Liver (tissue), 9 donors: Measurements from ENCODE around the gene TBC1D14. TPM values are rescaled to one million over a fixed set of nuclear protein-coding genes. Genes with fewer than 3 reads are reported as not detected.
"Not testable (repeated sequence)": the region's sequence is repeated elsewhere in the genome, so short reads cannot be mapped to it uniquely, and the experiment has no call there.

Experiments used
- DNase-seq: peaks from one replicate; pipeline ENCODE4 v3.0.0-alpha.2; 2017; ENCODE audit warnings: low spot score
- H3K27ac ChIP-seq, 2 donors: one replicate each; pipeline ENCODE4 v1.7.0; 2013; ENCODE audit warnings: inconsistent platforms in 2 of 2, low read length in 2 of 2, control low read depth in 1 of 2, low read depth in 1 of 2, mild to moderate bottlenecking in 1 of 2
- H3K27me3 ChIP-seq, 4 donors: one replicate each; pipeline versions ENCODE4 v1.6.1 to v1.7.0; 2013; ENCODE audit warnings: low read length in 3 of 4, inconsistent platforms in 1 of 4, mild to moderate bottlenecking in 1 of 4, moderate library complexity in 1 of 4; ENCODE audit not compliant: control insufficient read depth in 4 of 4, insufficient read depth in 4 of 4
- H3K36me3 ChIP-seq, 4 donors: one replicate each; pipeline versions ENCODE4 v1.6.1 to v1.7.0; 2013; ENCODE audit warnings: low read length in 3 of 4, mild to moderate bottlenecking in 3 of 4, low read depth in 1 of 4, moderate library complexity in 1 of 4; ENCODE audit not compliant: control insufficient read depth in 4 of 4, insufficient read depth in 3 of 4
- H3K4me1 ChIP-seq, 4 donors: one replicate each; pipeline versions ENCODE4 v1.6.1 to v1.7.0; 2013; ENCODE audit warnings: low read length in 3 of 4, mild to moderate bottlenecking in 3 of 4, moderate library complexity in 1 of 4; ENCODE audit not compliant: control insufficient read depth in 4 of 4, insufficient read depth in 4 of 4
- H3K4me3 ChIP-seq, 3 donors: one replicate each; pipeline versions ENCODE4 v1.6.1 to v1.7.0; 2013; ENCODE audit warnings: low read length in 3 of 3, control low read depth in 1 of 3, low read depth in 1 of 3, mild to moderate bottlenecking in 1 of 3
- H3K9ac ChIP-seq, 2 donors: one replicate each; pipeline ENCODE4 v1.7.0; 2013; ENCODE audit warnings: low read length in 2 of 2, mild to moderate bottlenecking in 2 of 2, moderate library complexity in 2 of 2, control low read depth in 1 of 2, low read depth in 1 of 2
- H3K9me3 ChIP-seq, 4 donors: one replicate each; pipeline versions ENCODE4 v1.6.1 to v1.7.0; 2013; ENCODE audit warnings: low read length in 3 of 4; ENCODE audit not compliant: control insufficient read depth in 4 of 4
- EGR1 ChIP-seq, 2 donors: IDR thresholded peaks; 2 replicates each; pipeline ENCODE4 v1.6.1; 2016 to 2018; ENCODE audit warnings: antibody characterized with exemption in 2 of 2, low read depth in 2 of 2
- FOXA1 ChIP-seq: IDR thresholded peaks from 2 replicates; pipeline ENCODE4 v1.6.1; 2016; ENCODE audit warnings: antibody characterized with exemption
- FOXA2 ChIP-seq: IDR thresholded peaks from 2 replicates; pipeline ENCODE4 v1.6.1; 2016; ENCODE audit warnings: antibody characterized with exemption
- GABPA ChIP-seq, 2 donors: IDR thresholded peaks in 1 of 2; conservative IDR thresholded peaks in 1 of 2; 2 replicates each; pipeline ENCODE4 v1.6.1; 2016; ENCODE audit warnings: antibody characterized with exemption in 2 of 2, mild to moderate bottlenecking in 1 of 2, moderate library complexity in 1 of 2
- HNF4A ChIP-seq, 2 donors: conservative IDR thresholded peaks; 2 replicates each; pipeline ENCODE4 v1.6.1; 2016; ENCODE audit warnings: antibody characterized with exemption in 2 of 2, mild to moderate bottlenecking in 2 of 2
- JUND ChIP-seq, 2 donors: IDR thresholded peaks; 2 replicates each; pipeline ENCODE4 v1.6.1; 2016; ENCODE audit warnings: antibody characterized with exemption in 2 of 2
- NR2F2 ChIP-seq: IDR thresholded peaks from 2 replicates; pipeline ENCODE4 v1.6.1; 2016; ENCODE audit warnings: antibody characterized with exemption
- RAD21 ChIP-seq, 2 donors: IDR thresholded peaks; 2 replicates each; pipeline ENCODE4 v1.6.1; 2016; ENCODE audit warnings: antibody characterized with exemption in 2 of 2, mild to moderate bottlenecking in 2 of 2
- RXRA ChIP-seq, 2 donors: IDR thresholded peaks; 2 replicates each; pipeline ENCODE4 v1.6.1; 2017 to 2018; ENCODE audit warnings: antibody characterized with exemption in 2 of 2, mild to moderate bottlenecking in 1 of 2
- SP1 ChIP-seq: IDR thresholded peaks from 2 replicates; pipeline ENCODE4 v1.6.1; 2018; ENCODE audit warnings: antibody characterized with exemption, mild to moderate bottlenecking
- TAF1 ChIP-seq: conservative IDR thresholded peaks from 2 replicates; pipeline ENCODE4 v1.6.1; 2016; ENCODE audit warnings: antibody characterized with exemption, mild to moderate bottlenecking
- WGBS: extraction: QIAGEN DNeasy Blood & Tissue Kit; methylation state at CpG from one replicate; pipeline ENCODE4 v1.1.7; 2013; 5-methylcytosine and 5-hydroxymethylcytosine counted together
- polyA plus RNA-seq, 2 donors: library from polyadenylated mRNA; stranded (reverse) in 1 of 2; unstranded in 1 of 2; fragments of 200-250 nt in 1 of 2; fragments of >200 nt in 1 of 2; fragmentation: Nextera tagmentation in 1 of 2; extraction: Ambion mirVana in 1 of 2; gene quantifications; one replicate each; pipeline versions ENCODE4 v1.2.1 to v1.2.3, GENCODE V29; 2013 to 2015
- total RNA-seq, 2 donors: library from RNA; depleted of rRNA; stranded (reverse); fragments of >200 nt; gene quantifications; one replicate each; pipeline ENCODE4 v1.2.3, GENCODE V29; 2014
- TF ChIP-seq, protein P1 (sequence below): IDR thresholded peaks from 2 replicates; pipeline ENCODE4 v1.6.1; 2016; ENCODE audit warnings: antibody characterized with exemption, mild to moderate bottlenecking
- TF ChIP-seq, protein P2 (sequence below): IDR thresholded peaks from 2 replicates; pipeline ENCODE4 v1.6.1; 2016; ENCODE audit warnings: antibody characterized with exemption
- TF ChIP-seq, protein P3 (sequence below): fragments of 150-350 bp; IDR thresholded peaks from 2 replicates; pipeline ENCODE4 v1.5.1; 2017; ENCODE audit warnings: improper control_type of control experiment, low read depth, low read length; ENCODE audit not compliant: missing input control
- donor health status: healthy.
- donor health status: healthy.
- donor health status: healthy.
- donor health status: healthy.
- donor health status: healthy.

Gene TBC1D14
- total and polyA plus RNA-seq, 4 donors: 10.0 to 45.2 (median 22.7) TPM

DNA sequence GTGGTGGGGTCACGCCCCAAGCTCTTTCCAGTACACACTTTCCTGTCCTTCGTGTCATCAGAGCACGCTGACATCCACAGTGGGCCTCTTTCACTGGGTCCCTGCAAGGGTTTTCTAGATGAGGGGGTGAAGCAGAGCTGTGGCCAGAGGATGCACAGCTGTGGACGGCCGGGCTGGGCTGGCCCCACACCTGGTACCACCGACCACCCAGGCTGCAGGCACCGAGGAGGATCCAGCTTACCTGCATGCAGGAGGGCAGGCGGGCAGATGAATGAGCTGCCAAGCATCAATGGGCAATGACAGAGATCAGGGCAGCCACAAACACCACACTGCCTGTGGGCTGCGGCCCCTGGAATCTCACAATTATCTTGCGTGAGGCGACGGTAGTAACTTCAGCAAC, 167.7 kb downstream of the TBC1D14 start:
- no peaks in the 10 kb centered on the region for H3K36me3 ChIP-seq
- TF ChIP-seq JUND (IDR thresholded peaks at IDR 0.05) (no peak), TAF1 (no peak), HNF4A (conservative IDR thresholded peaks at IDR 0.05) (no peak), GABPA (IDR thresholded peaks at IDR 0.05 in 1 of 2, conservative IDR thresholded peaks at IDR 0.05 in 1 of 2) (no peak), FOXA1 (no peak), RAD21 (IDR thresholded peaks at IDR 0.05) (no peak), SP1 (no peak)
- TF ChIP-seq, protein P1, sequence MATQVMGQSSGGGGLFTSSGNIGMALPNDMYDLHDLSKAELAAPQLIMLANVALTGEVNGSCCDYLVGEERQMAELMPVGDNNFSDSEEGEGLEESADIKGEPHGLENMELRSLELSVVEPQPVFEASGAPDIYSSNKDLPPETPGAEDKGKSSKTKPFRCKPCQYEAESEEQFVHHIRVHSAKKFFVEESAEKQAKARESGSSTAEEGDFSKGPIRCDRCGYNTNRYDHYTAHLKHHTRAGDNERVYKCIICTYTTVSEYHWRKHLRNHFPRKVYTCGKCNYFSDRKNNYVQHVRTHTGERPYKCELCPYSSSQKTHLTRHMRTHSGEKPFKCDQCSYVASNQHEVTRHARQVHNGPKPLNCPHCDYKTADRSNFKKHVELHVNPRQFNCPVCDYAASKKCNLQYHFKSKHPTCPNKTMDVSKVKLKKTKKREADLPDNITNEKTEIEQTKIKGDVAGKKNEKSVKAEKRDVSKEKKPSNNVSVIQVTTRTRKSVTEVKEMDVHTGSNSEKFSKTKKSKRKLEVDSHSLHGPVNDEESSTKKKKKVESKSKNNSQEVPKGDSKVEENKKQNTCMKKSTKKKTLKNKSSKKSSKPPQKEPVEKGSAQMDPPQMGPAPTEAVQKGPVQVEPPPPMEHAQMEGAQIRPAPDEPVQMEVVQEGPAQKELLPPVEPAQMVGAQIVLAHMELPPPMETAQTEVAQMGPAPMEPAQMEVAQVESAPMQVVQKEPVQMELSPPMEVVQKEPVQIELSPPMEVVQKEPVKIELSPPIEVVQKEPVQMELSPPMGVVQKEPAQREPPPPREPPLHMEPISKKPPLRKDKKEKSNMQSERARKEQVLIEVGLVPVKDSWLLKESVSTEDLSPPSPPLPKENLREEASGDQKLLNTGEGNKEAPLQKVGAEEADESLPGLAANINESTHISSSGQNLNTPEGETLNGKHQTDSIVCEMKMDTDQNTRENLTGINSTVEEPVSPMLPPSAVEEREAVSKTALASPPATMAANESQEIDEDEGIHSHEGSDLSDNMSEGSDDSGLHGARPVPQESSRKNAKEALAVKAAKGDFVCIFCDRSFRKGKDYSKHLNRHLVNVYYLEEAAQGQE: no peak
- DNase-seq: no peak
- H3K4me1 ChIP-seq: peaks cover 0 to 5% (median 0%) of the 10 kb centered on the region in 4 donors
- H3K4me3 ChIP-seq: no peak overlapping the region
- no peak overlapping the region for H3K9ac ChIP-seq
- 93% methylated on average over 12 of the region's 12 CpGs for WGBS
- no peaks in the 10 kb centered on the region for H3K9me3 ChIP-seq
- H3K27ac ChIP-seq: no peak overlapping the region
- H3K27me3 ChIP-seq: no peaks in the 10 kb centered on the region

DNA sequence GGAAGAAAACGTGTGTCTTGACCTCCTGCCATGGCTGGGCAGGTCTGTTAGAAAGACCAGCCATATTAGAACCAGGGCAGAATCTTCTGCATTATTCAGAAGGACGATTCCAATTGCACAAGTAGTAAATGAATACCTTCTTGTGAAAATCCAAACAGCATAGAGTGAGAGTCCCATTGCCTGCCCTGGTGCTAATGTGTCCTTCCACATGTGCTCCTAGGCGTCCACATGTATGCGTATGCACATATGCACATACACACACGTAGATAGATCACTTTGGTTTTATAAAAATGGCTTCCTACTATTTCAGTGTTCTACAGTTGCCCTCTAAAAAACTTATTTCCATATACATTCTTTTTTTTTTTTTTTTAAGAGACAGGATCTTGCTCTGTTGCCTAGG, 168.4 kb downstream of the TBC1D14 start:
- peaks cover 0 to 5% (median 0%) of the 10 kb centered on the region in 4 donors for H3K4me1 ChIP-seq
- WGBS: 86% methylated on average over 5 of the region's 5 CpGs
- no peak for DNase-seq
- H3K27ac ChIP-seq: no peak overlapping the region
- no peaks in the 10 kb centered on the region for H3K36me3 ChIP-seq
- no peak overlapping the region for H3K9ac ChIP-seq
- no peak overlapping the region for H3K4me3 ChIP-seq
- no peaks in the 10 kb centered on the region for H3K9me3 ChIP-seq
- TF ChIP-seq, protein P2, sequence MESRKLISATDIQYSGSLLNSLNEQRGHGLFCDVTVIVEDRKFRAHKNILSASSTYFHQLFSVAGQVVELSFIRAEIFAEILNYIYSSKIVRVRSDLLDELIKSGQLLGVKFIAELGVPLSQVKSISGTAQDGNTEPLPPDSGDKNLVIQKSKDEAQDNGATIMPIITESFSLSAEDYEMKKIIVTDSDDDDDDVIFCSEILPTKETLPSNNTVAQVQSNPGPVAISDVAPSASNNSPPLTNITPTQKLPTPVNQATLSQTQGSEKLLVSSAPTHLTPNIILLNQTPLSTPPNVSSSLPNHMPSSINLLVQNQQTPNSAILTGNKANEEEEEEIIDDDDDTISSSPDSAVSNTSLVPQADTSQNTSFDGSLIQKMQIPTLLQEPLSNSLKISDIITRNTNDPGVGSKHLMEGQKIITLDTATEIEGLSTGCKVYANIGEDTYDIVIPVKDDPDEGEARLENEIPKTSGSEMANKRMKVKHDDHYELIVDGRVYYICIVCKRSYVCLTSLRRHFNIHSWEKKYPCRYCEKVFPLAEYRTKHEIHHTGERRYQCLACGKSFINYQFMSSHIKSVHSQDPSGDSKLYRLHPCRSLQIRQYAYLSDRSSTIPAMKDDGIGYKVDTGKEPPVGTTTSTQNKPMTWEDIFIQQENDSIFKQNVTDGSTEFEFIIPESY: no peak
- TF ChIP-seq TAF1 (no peak), EGR1 (IDR thresholded peaks at IDR 0.05; ENCODE audit: low read depth in 2 of 2) (no peak), FOXA1 (no peak), RXRA (IDR thresholded peaks at IDR 0.05) (no peak), NR2F2 (no peak), FOXA2 (no peak)
- TF ChIP-seq, protein P3, sequence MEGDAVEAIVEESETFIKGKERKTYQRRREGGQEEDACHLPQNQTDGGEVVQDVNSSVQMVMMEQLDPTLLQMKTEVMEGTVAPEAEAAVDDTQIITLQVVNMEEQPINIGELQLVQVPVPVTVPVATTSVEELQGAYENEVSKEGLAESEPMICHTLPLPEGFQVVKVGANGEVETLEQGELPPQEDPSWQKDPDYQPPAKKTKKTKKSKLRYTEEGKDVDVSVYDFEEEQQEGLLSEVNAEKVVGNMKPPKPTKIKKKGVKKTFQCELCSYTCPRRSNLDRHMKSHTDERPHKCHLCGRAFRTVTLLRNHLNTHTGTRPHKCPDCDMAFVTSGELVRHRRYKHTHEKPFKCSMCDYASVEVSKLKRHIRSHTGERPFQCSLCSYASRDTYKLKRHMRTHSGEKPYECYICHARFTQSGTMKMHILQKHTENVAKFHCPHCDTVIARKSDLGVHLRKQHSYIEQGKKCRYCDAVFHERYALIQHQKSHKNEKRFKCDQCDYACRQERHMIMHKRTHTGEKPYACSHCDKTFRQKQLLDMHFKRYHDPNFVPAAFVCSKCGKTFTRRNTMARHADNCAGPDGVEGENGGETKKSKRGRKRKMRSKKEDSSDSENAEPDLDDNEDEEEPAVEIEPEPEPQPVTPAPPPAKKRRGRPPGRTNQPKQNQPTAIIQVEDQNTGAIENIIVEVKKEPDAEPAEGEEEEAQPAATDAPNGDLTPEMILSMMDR: no peak
- no peaks in the 10 kb centered on the region for H3K27me3 ChIP-seq

DNA sequence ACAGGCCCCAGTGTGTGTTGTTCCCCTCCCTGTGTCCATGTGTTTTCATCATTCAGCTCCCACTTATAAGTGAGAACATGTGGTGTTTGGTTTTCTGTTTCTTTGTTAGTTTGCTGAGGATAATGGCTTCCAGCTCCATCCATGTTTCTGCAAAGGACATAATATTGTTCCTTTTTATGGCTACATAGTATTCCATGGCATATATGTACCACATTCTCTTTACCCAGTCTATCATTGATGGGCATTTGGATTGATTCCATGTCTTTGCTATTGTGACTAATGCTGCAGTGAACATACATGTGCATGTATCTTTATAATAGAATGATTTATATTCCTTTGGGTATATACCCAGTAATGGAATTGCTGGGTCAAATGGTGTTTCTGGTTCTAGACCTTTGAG, 169.9 kb downstream of the TBC1D14 start:
- H3K27me3 ChIP-seq, H3K36me3 ChIP-seq, H3K4me3 ChIP-seq, H3K9me3 ChIP-seq, H3K9ac ChIP-seq, DNase-seq, H3K27ac ChIP-seq: not testable (repeated sequence)
- H3K4me1 ChIP-seq: peaks cover 0 to 10% (median under 1%) of the 10 kb centered on the region in 4 donors

DNA sequence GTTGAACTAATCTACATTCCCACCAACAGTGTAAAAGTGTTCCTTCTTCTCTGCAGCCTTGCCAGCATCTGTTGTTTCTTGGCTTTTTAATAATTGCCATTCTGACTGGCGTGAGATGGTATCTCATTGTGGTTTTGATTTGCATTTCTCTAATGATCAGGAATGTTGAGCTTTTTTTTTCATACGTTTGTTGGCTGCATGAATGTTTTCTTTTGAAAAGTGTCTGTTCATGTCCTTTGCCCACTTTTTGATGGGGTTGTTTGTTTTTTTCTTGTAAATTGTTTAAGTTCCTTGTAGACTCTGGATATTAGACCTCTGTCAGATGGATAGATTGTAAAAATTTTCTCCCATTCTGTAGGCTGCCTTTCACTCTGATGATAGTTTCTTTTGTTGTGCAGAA, 170.3 kb downstream of the TBC1D14 start:
- 86% methylated on average over 2 of the region's 2 CpGs for WGBS
- not testable (repeated sequence) for H3K27me3 ChIP-seq, DNase-seq

More for the DNA sequence above, 170.3 kb downstream of the TBC1D14 start:
- H3K9ac ChIP-seq, H3K36me3 ChIP-seq, H3K9me3 ChIP-seq, H3K27ac ChIP-seq, H3K4me3 ChIP-seq: not testable (repeated sequence)
- peaks cover 0 to 14% (median 2%) of the 10 kb centered on the region in 4 donors for H3K4me1 ChIP-seq
